HepG2 (cell line): ENCODE results near the gene C17orf58. TPM values are rescaled to one million over a fixed set of nuclear protein-coding genes. Genes with fewer than 3 reads are reported as not detected.

Source experiments
- ATF7 ChIP-seq, 2 experiments: fragments of 450-650 bp in 1 of 2; sonication (generic) in 1 of 2; formaldehyde crosslinking in 1 of 2; IDR thresholded peaks; 2 replicates each; pipeline versions ENCODE4 v1.4.0 to v1.6.1; 2016 to 2020; ENCODE audit warnings: antibody characterized with exemption in 1 of 2, mild to moderate bottlenecking in 1 of 2, missing genetic modification reagents in 1 of 2
- BRF2 ChIP-seq: sonication (generic); formaldehyde crosslinking; IDR thresholded peaks from 2 replicates; pipeline ENCODE4 v1.8.1; 2022; ENCODE audit warnings: mild to moderate bottlenecking, missing genetic modification reagents
- DDIT3 ChIP-seq: sonication (generic); formaldehyde crosslinking; IDR thresholded peaks from 2 replicates; pipeline ENCODE4 v1.4.0; 2020; ENCODE audit warnings: mild to moderate bottlenecking, missing genetic modification reagents
- DMAP1 ChIP-seq: IDR thresholded peaks from 2 replicates; pipeline ENCODE4 v1.6.1; 2016
- GABPA ChIP-seq, 2 experiments: IDR thresholded peaks; 2 replicates each; pipeline ENCODE4 v1.6.1; 2011 to 2016; ENCODE audit warnings: low read depth in 2 of 2, low read length in 1 of 2, missing biosample characterization in 1 of 2, missing genetic modification characterization in 1 of 2
- GATAD1 ChIP-seq: IDR thresholded peaks from 2 replicates; pipeline ENCODE4 v1.6.1; 2016; ENCODE audit warnings: missing genetic modification reagents, missing compliant biosample characterization
- HMG20A ChIP-seq: IDR thresholded peaks from 2 replicates; pipeline ENCODE4 v1.6.1; 2016; ENCODE audit warnings: borderline replicate concordance
- PATZ1 ChIP-seq: sonication (generic); formaldehyde crosslinking; IDR thresholded peaks from 2 replicates; pipeline ENCODE4 v1.4.0; 2020; ENCODE audit warnings: missing genetic modification reagents
- POLR2AphosphoS5 ChIP-seq: IDR thresholded peaks from 2 replicates; pipeline ENCODE4 v1.6.1; 2012; ENCODE audit warnings: low read depth, low read length
- SATB2 ChIP-seq: sonication (generic); formaldehyde crosslinking; IDR thresholded peaks from 2 replicates; pipeline ENCODE4 v1.5.0; 2020; ENCODE audit warnings: missing genetic modification reagents
- SNAPC2 ChIP-seq: sonication (generic); formaldehyde crosslinking; IDR thresholded peaks from 2 replicates; pipeline ENCODE4 v1.8.1; 2022; ENCODE audit warnings: mild to moderate bottlenecking, missing genetic modification reagents
- SOX5 ChIP-seq: IDR thresholded peaks from 2 replicates; pipeline ENCODE4 v1.6.1; 2016; ENCODE audit warnings: borderline replicate concordance
- TCF7 ChIP-seq: sonication (generic); IDR thresholded peaks from 2 replicates; pipeline ENCODE4 v1.6.1; 2016; ENCODE audit warnings: antibody characterized with exemption, low read depth
- ZMAT5 ChIP-seq: sonication (generic); formaldehyde crosslinking; IDR thresholded peaks from 2 replicates; pipeline ENCODE4 v1.5.0; 2020; ENCODE audit warnings: mild to moderate bottlenecking, low read depth, missing genetic modification reagents, borderline replicate concordance
- ZNF205 ChIP-seq: IDR thresholded peaks from 2 replicates; pipeline ENCODE4 v1.6.1; 2018; ENCODE audit warnings: missing biosample characterization, missing genetic modification reagents
- ZNF652 ChIP-seq: IDR thresholded peaks from 2 replicates; pipeline ENCODE4 v1.6.1; 2016; ENCODE audit warnings: low read depth, borderline replicate concordance
- ZSCAN21 ChIP-seq: sonication (generic); formaldehyde crosslinking; IDR thresholded peaks from 2 replicates; pipeline ENCODE4 v1.8.0; 2022; ENCODE audit warnings: mild to moderate bottlenecking, missing genetic modification reagents, moderate library complexity, borderline replicate concordance
- polyA plus RNA-seq, 8 experiments: library from polyadenylated mRNA; depleted of rRNA in 3 of 8; stranded (reverse) in 7 of 8; unstranded in 1 of 8; fragments of >200 nt; fragmentation: Illumina TruSeq in 4 of 8; extraction: Trizol in 4 of 8; gene quantifications; 2 replicates each; pipeline versions ENCODE4 v1.2.1 to v1.2.3, GENCODE V29; 2011 to 2016; ENCODE audit warnings: low read depth in 4 of 8, missing spikeins in 1 of 8, mixed read lengths in 1 of 8; ENCODE audit not compliant: insufficient read depth in 1 of 8
- total RNA-seq, 5 experiments: library from RNA; depleted of rRNA; stranded (reverse); fragments of >200 nt; fragmentation: Illumina TruSeq; extraction: Trizol; gene quantifications; 2 replicates each; pipeline ENCODE4 v1.2.3, GENCODE V29; 2016; ENCODE audit warnings: low read depth in 1 of 5
- TF ChIP-seq, protein P1 (sequence below): sonication (generic); formaldehyde crosslinking; IDR thresholded peaks from 2 replicates; pipeline ENCODE4 v1.5.1; 2020; ENCODE audit warnings: missing genetic modification reagents, mild to moderate bottlenecking, borderline replicate concordance
- TF ChIP-seq, protein P2 (sequence below): sonication (generic); formaldehyde crosslinking; IDR thresholded peaks from 2 replicates; pipeline ENCODE4 v1.4.0; 2020; ENCODE audit warnings: missing genetic modification reagents
- TF ChIP-seq, protein P3 (sequence below): IDR thresholded peaks from 2 replicates; pipeline ENCODE4 v1.6.1; 2016; ENCODE audit warnings: low read depth, control low read depth

C17orf58 gene
- total and polyA plus RNA-seq, 2 of the 13 experiments (the other 11 are each of a cell fraction or from before 2014, with no cell fraction given), result 15.6 to 15.8 TPM

DNA sequence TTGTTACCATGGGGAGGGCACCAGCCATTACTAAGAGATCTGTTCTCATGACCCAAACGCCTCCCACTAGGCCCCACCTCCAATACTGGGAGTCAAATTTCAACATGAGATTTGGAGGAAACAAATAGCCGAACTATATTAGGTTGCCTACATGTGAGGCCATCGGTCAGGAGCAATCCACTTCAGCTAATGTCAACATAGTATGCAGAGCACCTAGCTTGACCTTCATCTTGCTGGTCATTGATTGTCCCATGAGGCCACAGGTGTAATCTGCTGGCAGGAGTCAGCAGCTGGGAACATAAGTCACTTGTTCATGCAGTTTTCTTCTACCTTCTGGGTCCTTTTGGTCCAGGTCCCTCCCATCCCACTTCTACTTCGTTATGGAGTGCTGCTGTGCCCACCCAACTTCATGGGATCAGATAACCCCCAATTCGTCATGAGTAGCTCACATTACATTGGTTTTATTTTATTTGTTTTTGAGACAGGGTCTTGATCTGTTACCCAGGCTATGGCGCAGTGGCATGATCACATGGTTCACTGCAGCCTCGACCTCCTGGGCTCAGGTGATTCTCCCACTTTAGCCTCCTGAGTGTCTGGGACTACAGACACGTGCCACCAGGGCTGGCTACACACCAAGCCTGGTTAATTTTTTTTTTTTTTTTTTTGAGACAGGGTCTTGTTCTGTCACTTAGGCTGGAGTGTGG, 33.4 kb upstream of the C17orf58 start (continued):
- TF ChIP-seq, protein P1, sequence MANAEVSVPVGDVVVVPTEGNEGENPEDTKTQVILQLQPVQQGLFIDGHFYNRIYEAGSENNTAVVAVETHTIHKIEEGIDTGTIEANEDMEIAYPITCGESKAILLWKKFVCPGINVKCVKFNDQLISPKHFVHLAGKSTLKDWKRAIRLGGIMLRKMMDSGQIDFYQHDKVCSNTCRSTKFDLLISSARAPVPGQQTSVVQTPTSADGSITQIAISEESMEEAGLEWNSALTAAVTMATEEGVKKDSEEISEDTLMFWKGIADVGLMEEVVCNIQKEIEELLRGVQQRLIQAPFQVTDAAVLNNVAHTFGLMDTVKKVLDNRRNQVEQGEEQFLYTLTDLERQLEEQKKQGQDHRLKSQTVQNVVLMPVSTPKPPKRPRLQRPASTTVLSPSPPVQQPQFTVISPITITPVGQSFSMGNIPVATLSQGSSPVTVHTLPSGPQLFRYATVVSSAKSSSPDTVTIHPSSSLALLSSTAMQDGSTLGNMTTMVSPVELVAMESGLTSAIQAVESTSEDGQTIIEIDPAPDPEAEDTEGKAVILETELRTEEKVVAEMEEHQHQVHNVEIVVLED, result peak; percentile 20; the same call in 1 of the 2 replicates
- TF ChIP-seq SATB2 (CRISPR knock-in tag) (no peak), PATZ1 (CRISPR knock-in tag) (peak; percentile 67), ZNF205 (CRISPR knock-in tag) (peak; percentile 71; the same call in 1 of the 2 replicates), DDIT3 (CRISPR knock-in tag) (no peak), DMAP1 (CRISPR knock-in tag) (peak; percentile 79), SOX5 (CRISPR knock-in tag) (peak; percentile 91), ZNF652 (CRISPR knock-in tag) (peak; percentile 52; the same call in 1 of the 2 replicates), GATAD1 (CRISPR knock-in tag) (peak; percentile 58), ZSCAN21 (CRISPR knock-in tag) (peak; percentile 63), ATF7 (IDR thresholded peaks at IDR 0.05) (no peak), ATF7 (CRISPR knock-in tag; IDR thresholded peaks at IDR 0.05) (peak; percentile 66; the same call in 1 of the 2 replicates), HMG20A (CRISPR knock-in tag) (peak; percentile 86), GABPA (IDR thresholded peaks at IDR 0.05; ENCODE audit: low read depth, low read length) (no peak), GABPA (CRISPR knock-in tag; IDR thresholded peaks at IDR 0.05; ENCODE audit: low read depth) (peak; percentile 38; the same call in 1 of the 2 replicates), ZMAT5 (no peak), TCF7 (peak; percentile 55; the same call in 1 of the 2 replicates), POLR2AphosphoS5 (peak; percentile 55; the same call in 1 of the 2 replicates), BRF2 (CRISPR knock-in tag) (no peak), SNAPC2 (CRISPR knock-in tag) (peak; percentile 83; the same call in 1 of the 2 replicates)
- TF ChIP-seq, protein P2, sequence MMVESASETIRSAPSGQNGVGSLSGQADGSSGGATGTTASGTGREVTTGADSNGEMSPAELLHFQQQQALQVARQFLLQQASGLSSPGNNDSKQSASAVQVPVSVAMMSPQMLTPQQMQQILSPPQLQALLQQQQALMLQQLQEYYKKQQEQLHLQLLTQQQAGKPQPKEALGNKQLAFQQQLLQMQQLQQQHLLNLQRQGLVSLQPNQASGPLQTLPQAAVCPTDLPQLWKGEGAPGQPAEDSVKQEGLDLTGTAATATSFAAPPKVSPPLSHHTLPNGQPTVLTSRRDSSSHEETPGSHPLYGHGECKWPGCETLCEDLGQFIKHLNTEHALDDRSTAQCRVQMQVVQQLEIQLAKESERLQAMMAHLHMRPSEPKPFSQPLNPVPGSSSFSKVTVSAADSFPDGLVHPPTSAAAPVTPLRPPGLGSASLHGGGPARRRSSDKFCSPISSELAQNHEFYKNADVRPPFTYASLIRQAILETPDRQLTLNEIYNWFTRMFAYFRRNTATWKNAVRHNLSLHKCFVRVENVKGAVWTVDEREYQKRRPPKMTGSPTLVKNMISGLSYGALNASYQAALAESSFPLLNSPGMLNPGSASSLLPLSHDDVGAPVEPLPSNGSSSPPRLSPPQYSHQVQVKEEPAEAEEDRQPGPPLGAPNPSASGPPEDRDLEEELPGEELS (CRISPR knock-in tag), result peak; percentile 81; the same call in 1 of the 2 replicates
- TF ChIP-seq, protein P3, sequence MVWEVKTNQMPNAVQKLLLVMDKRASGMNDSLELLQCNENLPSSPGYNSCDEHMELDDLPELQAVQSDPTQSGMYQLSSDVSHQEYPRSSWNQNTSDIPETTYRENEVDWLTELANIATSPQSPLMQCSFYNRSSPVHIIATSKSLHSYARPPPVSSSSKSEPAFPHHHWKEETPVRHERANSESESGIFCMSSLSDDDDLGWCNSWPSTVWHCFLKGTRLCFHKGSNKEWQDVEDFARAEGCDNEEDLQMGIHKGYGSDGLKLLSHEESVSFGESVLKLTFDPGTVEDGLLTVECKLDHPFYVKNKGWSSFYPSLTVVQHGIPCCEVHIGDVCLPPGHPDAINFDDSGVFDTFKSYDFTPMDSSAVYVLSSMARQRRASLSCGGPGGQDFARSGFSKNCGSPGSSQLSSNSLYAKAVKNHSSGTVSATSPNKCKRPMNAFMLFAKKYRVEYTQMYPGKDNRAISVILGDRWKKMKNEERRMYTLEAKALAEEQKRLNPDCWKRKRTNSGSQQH (CRISPR knock-in tag), result peak; percentile 67; the same call in 1 of the 2 replicates
